Activated CD4-positive, alpha-beta T cell treated with anti-CD3 and anti-CD28 coated beads, Interleukin-2, Interleukin-4, amounts not matched to agents 100 ng/mL and 50 ng/mL, durations not matched to agents 16 hours and 8 hours (primary cell): ENCODE results near the gene IFITM5.
"Not testable (repeated sequence)": the region's sequence is repeated elsewhere in the genome, so short reads cannot be mapped to it uniquely, and the experiment has no call there.

Experiments used
- DNase-seq: peaks from one replicate; pipeline ENCODE4 v3.0.0-alpha.2; 2020; ENCODE audit warnings: low spot score

The IFITM5 gene

GRCh38 chr11:312092-312816 is 12.9 kb upstream of the IFITM5 start:
- no peak for DNase-seq

GRCh38 chr11:311013-311748 is 11.9 kb upstream of the IFITM5 start:
- DNase-seq, result not testable (repeated sequence)

GRCh38 chr11:309979-310572 is 10.8 kb upstream of the IFITM5 start:
- DNase-seq, result not testable (repeated sequence)

GRCh38 chr11:308740-309665 is 9.7 kb upstream of the IFITM5 start:
- DNase-seq, result not testable (repeated sequence)

- peak; percentile 45 for DNase-seq
These were observed 8.7 kb upstream of the IFITM5 start, which contains the start of gene IFITM2 for GRCh38 chr11:307766-308708. TSS of gene IFITM2 (plus strand) at chr11:307816. CDS start at chr11:308193, 377 bp downstream.

GRCh38 chr11:306645-307371 is 7.5 kb upstream of the IFITM5 start:
- DNase-seq, result no peak

GRCh38 chr11:305844-306211 is 6.5 kb upstream of the IFITM5 start:
- no peak for DNase-seq

GRCh38 chr11:304915-305843 is 5.9 kb upstream of the IFITM5 start:
- peak; percentile 56 for DNase-seq

GRCh38 chr11:304061-304506 is 4.8 kb upstream of the IFITM5 start:
- DNase-seq, result no peak

GRCh38 chr11:303363-303762 is 4.0 kb upstream of the IFITM5 start:
- DNase-seq, result no peak

- DNase-seq, result no peak
These were observed 817 bp upstream of the IFITM5 start for GRCh38 chr11:299951-300735.

- DNase-seq, result no peak
These were observed 790 bp downstream of the IFITM5 start for GRCh38 chr11:298406-299065.

GRCh38 chr11:297586-298405 is 1.5 kb downstream of the IFITM5 start:
- no peak for DNase-seq

GRCh38 chr11:297051-297585 is 2.2 kb downstream of the IFITM5 start:
- DNase-seq, result no peak

- no peak for DNase-seq
These were observed 2.9 kb downstream of the IFITM5 start for GRCh38 chr11:296171-297050.
